ENCODE results near the gene STK11. TPM values are rescaled to one million over a fixed set of nuclear protein-coding genes. Genes with fewer than 3 reads are reported as not detected.

Gene STK11
- total RNA-seq, 1 experiment from 2014 or later, result 53.0 TPM

GRCh38 chr19:1182068-1182467 lies 23.5 kb upstream of the STK11 start:
- Histone ChIP-seq H3K79me2 (ENCODE audit: low read depth) (no peaks in the 10 kb centered on the region), H3K27me3 (ENCODE audit: insufficient read depth, low read depth) (no peaks in the 10 kb centered on the region), H2AFZ (no peak overlapping the region), H3K27ac (peak overlapping the region; percentile 95), H4K20me1 (ENCODE audit: insufficient read depth) (no peaks in the 10 kb centered on the region), H3K36me3 (ENCODE audit: low read depth) (no peaks in the 10 kb centered on the region), H3F3A (ENCODE audit: insufficient read depth, low read depth) (peaks cover 60% of the 10 kb centered on the region), H3K4me1 (replicated peaks; ENCODE audit: insufficient read depth) (peaks cover 66% of the 10 kb centered on the region), H3K4me2 (peak overlapping the region; percentile 84), H3K4me3 (peak overlapping the region; percentile 41; the same call in 1 of the 2 replicates), H3K9me2 (ENCODE audit: insufficient read depth) (no peaks in the 10 kb centered on the region), H3K9me3 (ENCODE audit: insufficient read depth, low read depth) (no peaks in the 10 kb centered on the region)
- intact Hi-C loops (cut with micrococcal nuclease; ENCODE audit: unreplicated experiment), result loop anchor here (5.0 kb wide), 2 partner anchors 65 to 80 kb away; partner anchors contain the start of genes GPX4 and MIDN
- CTCF ChIA-PET, result no interaction called here
- POLR2A ChIA-PET (ENCODE audit: unreplicated experiment), result no interaction called here
- no TSS peak for BruUV-seq (replicated peaks)
- TF ChIP-seq EZH2 (IDR thresholded peaks at IDR 0.05; ENCODE audit: low read depth), result no peak
- TF ChIP-seq CTCF (conservative IDR thresholded peaks at IDR 0.05), result no peak
- no peak for DNase-seq

GRCh38 chr19:1182727-1183126 lies 22.9 kb upstream of the STK11 start:
- BruUV-seq (replicated peaks), result no TSS peak
- Histone ChIP-seq H3K27me3 (ENCODE audit: insufficient read depth, low read depth) (no peaks in the 10 kb centered on the region), H3F3A (ENCODE audit: insufficient read depth, low read depth) (peaks cover 55% of the 10 kb centered on the region), H3K79me2 (ENCODE audit: low read depth) (no peaks in the 10 kb centered on the region), H3K4me2 (peak overlapping the region; percentile 71; the same call in 1 of the 2 replicates), H3K9me2 (ENCODE audit: insufficient read depth) (no peaks in the 10 kb centered on the region), H4K20me1 (ENCODE audit: insufficient read depth) (no peaks in the 10 kb centered on the region), H3K4me1 (replicated peaks; ENCODE audit: insufficient read depth) (peaks cover 59% of the 10 kb centered on the region), H3K36me3 (ENCODE audit: low read depth) (no peaks in the 10 kb centered on the region), H3K9me3 (ENCODE audit: insufficient read depth, low read depth) (no peaks in the 10 kb centered on the region), H2AFZ (no peak overlapping the region), H3K27ac (peak overlapping the region; percentile 95), H3K4me3 (no peak overlapping the region)
- DNase-seq, result no peak
- no peak for TF ChIP-seq CTCF (conservative IDR thresholded peaks at IDR 0.05)
- no peak for TF ChIP-seq EZH2 (IDR thresholded peaks at IDR 0.05; ENCODE audit: low read depth)
- ChIA-PET POLR2A (ENCODE audit: unreplicated experiment) (interaction anchor here (0.6 kb wide), 1 partner anchor 11 kb away, joined by 9 read pairs; no protein-coding TSS in a partner anchor), CTCF (no interaction called here)
- intact Hi-C loops (cut with micrococcal nuclease; ENCODE audit: unreplicated experiment), result loop anchor here (5.0 kb wide), 2 partner anchors 65 to 80 kb away; partner anchors contain the start of genes GPX4 and MIDN

- peaks cover 52% of the 10 kb centered on the region for H3F3A ChIP-seq (ENCODE audit: insufficient read depth, low read depth)
- CTCF ChIA-PET, result no interaction called here
- BruUV-seq (replicated peaks), result no TSS peak
- peak overlapping the region; percentile 8; the same call in 1 of the 2 replicates for H3K4me3 ChIP-seq
- H3K4me1 ChIP-seq (replicated peaks; ENCODE audit: insufficient read depth), result peaks cover 57% of the 10 kb centered on the region
- H4K20me1 ChIP-seq (ENCODE audit: insufficient read depth), result no peaks in the 10 kb centered on the region
- peak; percentile 93 to 95 for DNase-seq
- H3K27me3 ChIP-seq (ENCODE audit: insufficient read depth, low read depth), result no peaks in the 10 kb centered on the region
- no peaks in the 10 kb centered on the region for H3K9me3 ChIP-seq (ENCODE audit: insufficient read depth, low read depth)
- H2AFZ ChIP-seq, result no peak overlapping the region
- H3K79me2 ChIP-seq (ENCODE audit: low read depth), result no peaks in the 10 kb centered on the region
- H3K9me2 ChIP-seq (ENCODE audit: insufficient read depth), result no peaks in the 10 kb centered on the region
- H3K36me3 ChIP-seq (ENCODE audit: low read depth), result no peaks in the 10 kb centered on the region
- peak overlapping the region; percentile 71 for H3K4me2 ChIP-seq
- TF ChIP-seq CTCF (conservative IDR thresholded peaks at IDR 0.05) (no peak), EZH2 (IDR thresholded peaks at IDR 0.05; ENCODE audit: low read depth) (no peak)
- intact Hi-C loops (cut with micrococcal nuclease; ENCODE audit: unreplicated experiment), result loop anchor here (2.0 to 5.0 kb wide), 3 partner anchors 15 to 81 kb away; partner anchors contain the start of genes GPX4 and MIDN
- POLR2A ChIA-PET (ENCODE audit: unreplicated experiment), result no interaction called here
- H3K27ac ChIP-seq, result peak overlapping the region; percentile 95
Measured at GRCh38 chr19:1183543-1184172, 21.9 kb upstream of the STK11 start.

Measured in PC-9 (cell line).